ENCODE measurements around the gene PRPF31. TPM values are rescaled to one million over a fixed set of nuclear protein-coding genes. Genes with fewer than 3 reads are reported as not detected.

The PRPF31 gene
- total and polyA plus RNA-seq, 2 of the 13 experiments (the other 11 are each of a cell fraction or from before 2014, with no cell fraction given) = 23.8 to 63.8 TPM

GRCh38 chr19:54168174-54168917 lies 52.8 kb downstream of the PRPF31 start:
- no peaks in the 10 kb centered on the region for H3K9me3 ChIP-seq (ENCODE audit: low read length)
- no peaks in the 10 kb centered on the region for H4K20me1 ChIP-seq (ENCODE audit: insufficient read depth, low read length)
- H3K9ac ChIP-seq (ENCODE audit: insufficient read depth, low read depth, low read length) = no peak overlapping the region
- H3K4me2 ChIP-seq (ENCODE audit: low read depth, low read length) = peak overlapping the region; percentile 50
- FAIRE-seq (peak; percentile 64), DNase-seq (ENCODE audit: low spot score) (peak; percentile 71), ATAC-seq (peak; percentile 87)
- in situ Hi-C loops (cut with HindIII; ENCODE audit: extremely low pct_ligation_motif_present, low pct_unique_long_range_greater_than_20kb) = no loop called here
- ChIA-PET CTCF (ENCODE audit: low intra/inter-chr PET ratio, low total read pairs) (interaction anchor here (1.1 to 1.4 kb wide), 3 partner anchors 63 to 157 kb away, joined by 3 to 18 read pairs (median 7); no protein-coding TSS in a partner anchor), POLR2A (interaction anchor here (0.6 to 1.2 kb wide), 2 partner anchors 21 to 31 kb away, joined by 3 to 5 read pairs; partner anchors contain the start of gene MBOAT7)
- intact Hi-C loops (cut with micrococcal nuclease; ENCODE audit: unreplicated experiment) = loop anchor here (2.0 kb wide), 1 partner anchor 62 kb away; no protein-coding TSS in a partner anchor
- no TSS peak for BruUV-seq (replicated peaks)
- no peaks in the 10 kb centered on the region for H3K79me2 ChIP-seq (ENCODE audit: insufficient read depth, low read length)
- H3K4me1 ChIP-seq (ENCODE audit: insufficient read depth, low read length) = peaks cover 12% of the 10 kb centered on the region; the same call in 1 of the 2 replicates
- no peaks in the 10 kb centered on the region for H3K36me3 ChIP-seq (replicated peaks in 1 of 2; ENCODE audit: control insufficient read depth in 1 of 2, insufficient read depth in 2 of 2, low read length in 2 of 2)
- H2AFZ ChIP-seq (ENCODE audit: low read length) = no peak overlapping the region
- H3K27me3 ChIP-seq (ENCODE audit: control insufficient read depth in 1 of 2, insufficient read depth in 2 of 2, low read length in 2 of 2) = no peaks in the 10 kb centered on the region
- no peak overlapping the region for H3K27ac ChIP-seq (ENCODE audit: extremely low read length, insufficient read depth, low read length)
- 23% methylated on average over 19 of the region's 25 CpGs for WGBS (ENCODE audit: low lambda C conversion rate)
- peak overlapping the region in 1 of 3 experiments; percentile 30; a peak in 1 of 6 replicates for H3K4me3 ChIP-seq (replicated peaks in 1 of 3; ENCODE audit: insufficient read depth in 1 of 3, low read depth in 2 of 3, low read length in 3 of 3)
- no peak for TF ChIP-seq ZSCAN22 (CRISPR knock-in tag; IDR thresholded peaks at IDR 0.05)
- TF ChIP-seq IRF2 (CRISPR knock-in tag; IDR thresholded peaks at IDR 0.05) = 0 out of 2 replicates have a peak, but pooled peaks have one; percentile 24
- no peak for TF ChIP-seq ATF5 (CRISPR knock-in tag; IDR thresholded peaks at IDR 0.05; ENCODE audit: low read depth)
- no peak for TF ChIP-seq SRSF1 (optimal IDR thresholded peaks at IDR 0.05; ENCODE audit: low read depth, low read length)
- TF ChIP-seq RFX5 (IDR thresholded peaks at IDR 0.05; ENCODE audit: low read depth, low read length) = no peak
- no peak for TF ChIP-seq KLF12 (CRISPR knock-in tag; IDR thresholded peaks at IDR 0.05; ENCODE audit: borderline replicate concordance)
- TF ChIP-seq DZIP1 (CRISPR knock-in tag; IDR thresholded peaks at IDR 0.05) = no peak
- peak; percentile 39 for TF ChIP-seq HNRNPLL (IDR thresholded peaks at IDR 0.05; ENCODE audit: low read depth, low read length, poor library complexity, severe bottlenecking)
- TF ChIP-seq, protein P1, sequence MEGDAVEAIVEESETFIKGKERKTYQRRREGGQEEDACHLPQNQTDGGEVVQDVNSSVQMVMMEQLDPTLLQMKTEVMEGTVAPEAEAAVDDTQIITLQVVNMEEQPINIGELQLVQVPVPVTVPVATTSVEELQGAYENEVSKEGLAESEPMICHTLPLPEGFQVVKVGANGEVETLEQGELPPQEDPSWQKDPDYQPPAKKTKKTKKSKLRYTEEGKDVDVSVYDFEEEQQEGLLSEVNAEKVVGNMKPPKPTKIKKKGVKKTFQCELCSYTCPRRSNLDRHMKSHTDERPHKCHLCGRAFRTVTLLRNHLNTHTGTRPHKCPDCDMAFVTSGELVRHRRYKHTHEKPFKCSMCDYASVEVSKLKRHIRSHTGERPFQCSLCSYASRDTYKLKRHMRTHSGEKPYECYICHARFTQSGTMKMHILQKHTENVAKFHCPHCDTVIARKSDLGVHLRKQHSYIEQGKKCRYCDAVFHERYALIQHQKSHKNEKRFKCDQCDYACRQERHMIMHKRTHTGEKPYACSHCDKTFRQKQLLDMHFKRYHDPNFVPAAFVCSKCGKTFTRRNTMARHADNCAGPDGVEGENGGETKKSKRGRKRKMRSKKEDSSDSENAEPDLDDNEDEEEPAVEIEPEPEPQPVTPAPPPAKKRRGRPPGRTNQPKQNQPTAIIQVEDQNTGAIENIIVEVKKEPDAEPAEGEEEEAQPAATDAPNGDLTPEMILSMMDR (CRISPR knock-in tag; IDR thresholded peaks at IDR 0.05) = peak; percentile 88
- no peak for TF ChIP-seq MTA1 (CRISPR knock-in tag; IDR thresholded peaks at IDR 0.05; ENCODE audit: borderline replicate concordance)
- 0 out of 2 replicates have a peak, but pooled peaks have one; percentile 24 for TF ChIP-seq KAT8 (CRISPR knock-in tag; IDR thresholded peaks at IDR 0.05)
- TF ChIP-seq SMARCE1 (IDR thresholded peaks at IDR 0.05; ENCODE audit: borderline replicate concordance) = no peak
- TF ChIP-seq RBM39 (IDR thresholded peaks at IDR 0.05; ENCODE audit: low read depth, low read length, poor library complexity, severe bottlenecking) = peak; percentile 57
- no peak for TF ChIP-seq SKI (IDR thresholded peaks at IDR 0.05; ENCODE audit: partially characterized antibody)
- no peak for TF ChIP-seq GATA4 (IDR thresholded peaks at IDR 0.05; ENCODE audit: borderline replicate concordance, low read depth)
- no peak for TF ChIP-seq ZNF800 (CRISPR knock-in tag; IDR thresholded peaks at IDR 0.05)
